ENCODE measurements around the gene CITED2.

DNA sequence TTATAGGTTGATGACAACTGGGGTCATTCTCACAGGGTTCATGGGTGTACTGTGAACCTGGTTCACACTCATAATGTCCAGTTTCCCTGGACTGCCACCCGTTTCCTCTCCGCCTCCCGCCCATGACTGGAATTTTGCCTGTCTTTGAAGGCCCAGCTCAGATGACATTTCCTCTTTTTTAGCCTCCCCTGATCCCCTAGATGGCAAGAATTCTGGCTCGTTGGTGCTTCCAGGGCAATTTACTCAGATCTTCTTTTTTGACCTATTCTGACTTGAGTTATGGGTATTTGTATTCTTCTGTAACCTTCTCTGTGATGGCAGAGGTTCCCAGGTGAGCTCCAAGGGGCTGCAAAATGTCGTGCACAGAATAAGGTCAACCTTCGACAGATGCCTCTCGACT, 5.7 kb upstream of the CITED2 start:
- TF ChIP-seq, protein P1, sequence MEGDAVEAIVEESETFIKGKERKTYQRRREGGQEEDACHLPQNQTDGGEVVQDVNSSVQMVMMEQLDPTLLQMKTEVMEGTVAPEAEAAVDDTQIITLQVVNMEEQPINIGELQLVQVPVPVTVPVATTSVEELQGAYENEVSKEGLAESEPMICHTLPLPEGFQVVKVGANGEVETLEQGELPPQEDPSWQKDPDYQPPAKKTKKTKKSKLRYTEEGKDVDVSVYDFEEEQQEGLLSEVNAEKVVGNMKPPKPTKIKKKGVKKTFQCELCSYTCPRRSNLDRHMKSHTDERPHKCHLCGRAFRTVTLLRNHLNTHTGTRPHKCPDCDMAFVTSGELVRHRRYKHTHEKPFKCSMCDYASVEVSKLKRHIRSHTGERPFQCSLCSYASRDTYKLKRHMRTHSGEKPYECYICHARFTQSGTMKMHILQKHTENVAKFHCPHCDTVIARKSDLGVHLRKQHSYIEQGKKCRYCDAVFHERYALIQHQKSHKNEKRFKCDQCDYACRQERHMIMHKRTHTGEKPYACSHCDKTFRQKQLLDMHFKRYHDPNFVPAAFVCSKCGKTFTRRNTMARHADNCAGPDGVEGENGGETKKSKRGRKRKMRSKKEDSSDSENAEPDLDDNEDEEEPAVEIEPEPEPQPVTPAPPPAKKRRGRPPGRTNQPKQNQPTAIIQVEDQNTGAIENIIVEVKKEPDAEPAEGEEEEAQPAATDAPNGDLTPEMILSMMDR (IDR thresholded peaks at IDR 0.05; ENCODE audit: poor library complexity), result no peak
- no peak for TF ChIP-seq EZH2 (IDR thresholded peaks at IDR 0.05; ENCODE audit: borderline replicate concordance)

All from hepatocyte (in vitro differentiated cells).